Upper lobe of right lung (tissue), 1 donor: ENCODE data around the gene SEMA3B. TPM values are rescaled to one million over a fixed set of nuclear protein-coding genes. Genes with fewer than 3 reads are reported as not detected.

ENCODE experiments used
- ATAC-seq: fragments of 200-7000 bp; cut with Tn5 transposase; one replicate; pipeline ENCODE4 v1.9.1; 2020; ENCODE audit warnings: mild to moderate bottlenecking, moderate library complexity
- DNase-seq: peaks from one replicate; pipeline ENCODE4 v3.0.0-alpha.2; 2020
- H3K27ac ChIP-seq: fragments of 200-600 bp; one replicate; pipeline ENCODE4 v1.8.0; 2022
- H3K27me3 ChIP-seq: fragments of 200-600 bp; one replicate; pipeline ENCODE4 v1.8.0; 2022; ENCODE audit warnings: mild to moderate bottlenecking
- H3K36me3 ChIP-seq: fragments of 200-600 bp; one replicate; pipeline ENCODE4 v1.8.0; 2022
- H3K4me1 ChIP-seq: fragments of 200-600 bp; one replicate; pipeline ENCODE4 v1.8.0; 2022
- H3K4me3 ChIP-seq: fragments of 200-600 bp; one replicate; pipeline ENCODE4 v1.8.0; 2022; ENCODE audit warnings: mild to moderate bottlenecking
- H3K9me3 ChIP-seq: fragments of 200-600 bp; one replicate; pipeline ENCODE4 v1.8.0; 2022
- CTCF ChIP-seq: fragments of 200-600 bp; IDR thresholded peaks from one replicate; pipeline ENCODE4 v1.8.0; 2022; ENCODE audit warnings: antibody characterized with exemption
- intact Hi-C: fragments of 100-400 bp; cut with DNase I; formaldehyde crosslinking; loops from one replicate; pipeline ENCODE4 v1.11.0; 2022
- total RNA-seq: library from RNA; stranded (reverse); fragmentation: NEBNext Ultra II Directional; extraction: Animal tissue kit (Norgen Biotek cat#: 25700); gene quantifications from one replicate; pipeline ENCODE4 v1.2.1, GENCODE V29; 2021
- donor health status: DM: no; HTN: yes; CAD: no; lungs with severe emphysema.

Gene SEMA3B
- total RNA-seq, 1 donor from 2014 or later: 120 TPM

- DNase-seq: no peak
- no peak overlapping the region for H3K4me3 ChIP-seq
Observed at GRCh38 chr3:50239649-50240048, 29.3 kb upstream of the SEMA3B start.

GRCh38 chr3:50241163-50241562 is 27.8 kb upstream of the SEMA3B start:
- H3K27ac ChIP-seq: peak overlapping the region; percentile 85
- peaks cover 80% of the 10 kb centered on the region for H3K4me1 ChIP-seq
- intact Hi-C loops: no loop called here
- DNase-seq (no peak), ATAC-seq (no peak)
- no peak for TF ChIP-seq CTCF
- H3K9me3 ChIP-seq: no peaks in the 10 kb centered on the region
- H3K36me3 ChIP-seq: peaks cover 22% of the 10 kb centered on the region
- no peaks in the 10 kb centered on the region for H3K27me3 ChIP-seq
- H3K4me3 ChIP-seq: no peak overlapping the region

More at GRCh38 chr3:50239649-50240048, 29.3 kb upstream of the SEMA3B start:
- Histone ChIP-seq H3K27ac (peak overlapping the region; percentile 85), H3K4me1 (peaks cover 73% of the 10 kb centered on the region), H3K27me3 (no peaks in the 10 kb centered on the region), H3K36me3 (peaks cover 22% of the 10 kb centered on the region), H3K9me3 (no peaks in the 10 kb centered on the region)
- no peak for ATAC-seq
- intact Hi-C loops: no loop called here
- TF ChIP-seq CTCF: no peak

GRCh38 chr3:50241713-50242380 is 27.1 kb upstream of the SEMA3B start:
- Histone ChIP-seq H3K4me3 (peak overlapping the region; percentile 8), H3K4me1 (peaks cover 87% of the 10 kb centered on the region), H3K27ac (peak overlapping the region; percentile 85), H3K27me3 (no peaks in the 10 kb centered on the region), H3K9me3 (no peaks in the 10 kb centered on the region), H3K36me3 (peaks cover 22% of the 10 kb centered on the region)
- ATAC-seq (no peak), DNase-seq (no peak)
- TF ChIP-seq CTCF: no peak
- intact Hi-C loops: no loop called here

GRCh38 chr3:50242381-50242770 is 26.6 kb upstream of the SEMA3B start:
- no peak for ATAC-seq
- Histone ChIP-seq H3K27ac (peak overlapping the region; percentile 85), H3K27me3 (no peaks in the 10 kb centered on the region), H3K4me1 (peaks cover 92% of the 10 kb centered on the region), H3K36me3 (peaks cover 22% of the 10 kb centered on the region), H3K9me3 (no peaks in the 10 kb centered on the region), H3K4me3 (peak overlapping the region; percentile 8)
- no peak for DNase-seq
- intact Hi-C loops: no loop called here
- TF ChIP-seq CTCF: no peak

GRCh38 chr3:50242851-50243542 is 25.9 kb upstream of the SEMA3B start:
- intact Hi-C loops: no loop called here
- H3K9me3 ChIP-seq: no peaks in the 10 kb centered on the region
- H3K27me3 ChIP-seq: no peaks in the 10 kb centered on the region
- peak; percentile 68 for ATAC-seq
- peak overlapping the region; percentile 27 for H3K4me3 ChIP-seq
- H3K36me3 ChIP-seq: peaks cover 28% of the 10 kb centered on the region
- no peak for TF ChIP-seq CTCF
- peaks cover 98% of the 10 kb centered on the region for H3K4me1 ChIP-seq
- peak overlapping the region; percentile 85 for H3K27ac ChIP-seq
- peak; percentile 88 for DNase-seq
